ENCODE measurements around the gene CPT2. TPM values are rescaled to one million over a fixed set of nuclear protein-coding genes. Genes with fewer than 3 reads are reported as not detected.

Gene CPT2
- total and polyA plus RNA-seq, 9 of the 15 experiments (the other 6 are each of a cell fraction or from before 2014, with no cell fraction given): 7.6 to 25.1 (median 16.8) TPM

DNA sequence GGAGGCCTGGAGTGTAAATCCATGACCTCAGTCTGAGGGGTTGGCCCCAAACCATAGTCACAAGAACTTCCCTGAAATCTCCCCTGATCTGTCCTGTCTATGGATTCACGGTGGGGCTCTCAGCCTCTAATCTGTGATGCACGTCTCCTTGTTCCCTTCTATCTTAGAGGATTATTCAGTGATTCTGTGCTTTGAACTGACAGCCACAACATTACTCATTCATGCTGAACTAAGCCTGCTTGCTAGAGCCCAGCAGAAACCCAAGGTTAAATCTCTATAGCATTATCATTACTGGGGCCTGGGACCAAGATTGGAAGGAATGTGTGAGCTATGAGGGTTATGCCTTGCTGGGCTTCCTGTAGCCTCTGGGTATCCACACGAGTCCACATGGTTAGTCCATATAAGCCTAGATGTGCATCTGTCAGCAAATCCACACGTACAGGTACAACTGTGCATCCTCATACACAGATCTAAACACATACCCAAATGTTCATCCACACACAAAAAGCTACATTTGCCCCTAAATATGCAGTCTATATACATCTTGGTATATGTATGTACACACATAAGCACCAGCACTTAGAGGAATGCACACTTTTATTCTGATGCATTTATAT is 64.1 kb downstream of the CPT2 start (continued):
- TF ChIP-seq, protein P1, sequence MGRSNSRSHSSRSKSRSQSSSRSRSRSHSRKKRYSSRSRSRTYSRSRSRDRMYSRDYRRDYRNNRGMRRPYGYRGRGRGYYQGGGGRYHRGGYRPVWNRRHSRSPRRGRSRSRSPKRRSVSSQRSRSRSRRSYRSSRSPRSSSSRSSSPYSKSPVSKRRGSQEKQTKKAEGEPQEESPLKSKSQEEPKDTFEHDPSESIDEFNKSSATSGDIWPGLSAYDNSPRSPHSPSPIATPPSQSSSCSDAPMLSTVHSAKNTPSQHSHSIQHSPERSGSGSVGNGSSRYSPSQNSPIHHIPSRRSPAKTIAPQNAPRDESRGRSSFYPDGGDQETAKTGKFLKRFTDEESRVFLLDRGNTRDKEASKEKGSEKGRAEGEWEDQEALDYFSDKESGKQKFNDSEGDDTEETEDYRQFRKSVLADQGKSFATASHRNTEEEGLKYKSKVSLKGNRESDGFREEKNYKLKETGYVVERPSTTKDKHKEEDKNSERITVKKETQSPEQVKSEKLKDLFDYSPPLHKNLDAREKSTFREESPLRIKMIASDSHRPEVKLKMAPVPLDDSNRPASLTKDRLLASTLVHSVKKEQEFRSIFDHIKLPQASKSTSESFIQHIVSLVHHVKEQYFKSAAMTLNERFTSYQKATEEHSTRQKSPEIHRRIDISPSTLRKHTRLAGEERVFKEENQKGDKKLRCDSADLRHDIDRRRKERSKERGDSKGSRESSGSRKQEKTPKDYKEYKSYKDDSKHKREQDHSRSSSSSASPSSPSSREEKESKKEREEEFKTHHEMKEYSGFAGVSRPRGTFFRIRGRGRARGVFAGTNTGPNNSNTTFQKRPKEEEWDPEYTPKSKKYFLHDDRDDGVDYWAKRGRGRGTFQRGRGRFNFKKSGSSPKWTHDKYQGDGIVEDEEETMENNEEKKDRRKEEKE (IDR thresholded peaks at IDR 0.05; ENCODE audit: borderline replicate concordance in 1 of 2, control insufficient read depth in 1 of 2, low read depth in 2 of 2, low read length in 1 of 2): no peak
- no peak for TF ChIP-seq E2F3 (CRISPR knock-in tag; IDR thresholded peaks at IDR 0.05)
- TF ChIP-seq, protein P2, sequence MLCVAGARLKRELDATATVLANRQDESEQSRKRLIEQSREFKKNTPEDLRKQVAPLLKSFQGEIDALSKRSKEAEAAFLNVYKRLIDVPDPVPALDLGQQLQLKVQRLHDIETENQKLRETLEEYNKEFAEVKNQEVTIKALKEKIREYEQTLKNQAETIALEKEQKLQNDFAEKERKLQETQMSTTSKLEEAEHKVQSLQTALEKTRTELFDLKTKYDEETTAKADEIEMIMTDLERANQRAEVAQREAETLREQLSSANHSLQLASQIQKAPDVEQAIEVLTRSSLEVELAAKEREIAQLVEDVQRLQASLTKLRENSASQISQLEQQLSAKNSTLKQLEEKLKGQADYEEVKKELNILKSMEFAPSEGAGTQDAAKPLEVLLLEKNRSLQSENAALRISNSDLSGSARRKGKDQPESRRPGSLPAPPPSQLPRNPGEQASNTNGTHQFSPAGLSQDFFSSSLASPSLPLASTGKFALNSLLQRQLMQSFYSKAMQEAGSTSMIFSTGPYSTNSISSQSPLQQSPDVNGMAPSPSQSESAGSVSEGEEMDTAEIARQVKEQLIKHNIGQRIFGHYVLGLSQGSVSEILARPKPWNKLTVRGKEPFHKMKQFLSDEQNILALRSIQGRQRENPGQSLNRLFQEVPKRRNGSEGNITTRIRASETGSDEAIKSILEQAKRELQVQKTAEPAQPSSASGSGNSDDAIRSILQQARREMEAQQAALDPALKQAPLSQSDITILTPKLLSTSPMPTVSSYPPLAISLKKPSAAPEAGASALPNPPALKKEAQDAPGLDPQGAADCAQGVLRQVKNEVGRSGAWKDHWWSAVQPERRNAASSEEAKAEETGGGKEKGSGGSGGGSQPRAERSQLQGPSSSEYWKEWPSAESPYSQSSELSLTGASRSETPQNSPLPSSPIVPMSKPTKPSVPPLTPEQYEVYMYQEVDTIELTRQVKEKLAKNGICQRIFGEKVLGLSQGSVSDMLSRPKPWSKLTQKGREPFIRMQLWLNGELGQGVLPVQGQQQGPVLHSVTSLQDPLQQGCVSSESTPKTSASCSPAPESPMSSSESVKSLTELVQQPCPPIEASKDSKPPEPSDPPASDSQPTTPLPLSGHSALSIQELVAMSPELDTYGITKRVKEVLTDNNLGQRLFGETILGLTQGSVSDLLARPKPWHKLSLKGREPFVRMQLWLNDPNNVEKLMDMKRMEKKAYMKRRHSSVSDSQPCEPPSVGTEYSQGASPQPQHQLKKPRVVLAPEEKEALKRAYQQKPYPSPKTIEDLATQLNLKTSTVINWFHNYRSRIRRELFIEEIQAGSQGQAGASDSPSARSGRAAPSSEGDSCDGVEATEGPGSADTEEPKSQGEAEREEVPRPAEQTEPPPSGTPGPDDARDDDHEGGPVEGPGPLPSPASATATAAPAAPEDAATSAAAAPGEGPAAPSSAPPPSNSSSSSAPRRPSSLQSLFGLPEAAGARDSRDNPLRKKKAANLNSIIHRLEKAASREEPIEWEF (CRISPR knock-in tag; IDR thresholded peaks at IDR 0.05): no peak
- TF ChIP-seq RUNX1 (IDR thresholded peaks at IDR 0.05; ENCODE audit: low read depth): no peak
- TF ChIP-seq ZZZ3 (IDR thresholded peaks at IDR 0.05): no peak
- no peak for TF ChIP-seq FOXK2 (conservative IDR thresholded peaks at IDR 0.05 in 1 of 2, IDR thresholded peaks at IDR 0.05 in 1 of 2; ENCODE audit: low read depth in 2 of 2)
- TF ChIP-seq HDAC1 (IDR thresholded peaks at IDR 0.05): no peak
- no peak for TF ChIP-seq ZNF695 (CRISPR knock-in tag; IDR thresholded peaks at IDR 0.05)
- no peak for TF ChIP-seq KAT2B (IDR thresholded peaks at IDR 0.05; ENCODE audit: low read depth, low read length)
